GM10266 (cell line): ENCODE data around the gene TMEM59L.

Source experiments
- DNase-seq: peaks from one replicate; pipeline ENCODE4 v3.0.0; 2012; ENCODE audit errors: extremely low spot score
- CTCF ChIP-seq: IDR thresholded peaks from 2 replicates; pipeline ENCODE4 v1.5.1; 2012; ENCODE audit warnings: mild to moderate bottlenecking, low read depth; ENCODE audit not compliant: control insufficient read depth, insufficient read depth; ENCODE audit errors: missing control alignments

The TMEM59L gene

GRCh38 chr19:18659281-18660050 lies 46.8 kb downstream of the TMEM59L start:
- TF ChIP-seq CTCF = no peak
- DNase-seq = peak; percentile 74

DNA sequence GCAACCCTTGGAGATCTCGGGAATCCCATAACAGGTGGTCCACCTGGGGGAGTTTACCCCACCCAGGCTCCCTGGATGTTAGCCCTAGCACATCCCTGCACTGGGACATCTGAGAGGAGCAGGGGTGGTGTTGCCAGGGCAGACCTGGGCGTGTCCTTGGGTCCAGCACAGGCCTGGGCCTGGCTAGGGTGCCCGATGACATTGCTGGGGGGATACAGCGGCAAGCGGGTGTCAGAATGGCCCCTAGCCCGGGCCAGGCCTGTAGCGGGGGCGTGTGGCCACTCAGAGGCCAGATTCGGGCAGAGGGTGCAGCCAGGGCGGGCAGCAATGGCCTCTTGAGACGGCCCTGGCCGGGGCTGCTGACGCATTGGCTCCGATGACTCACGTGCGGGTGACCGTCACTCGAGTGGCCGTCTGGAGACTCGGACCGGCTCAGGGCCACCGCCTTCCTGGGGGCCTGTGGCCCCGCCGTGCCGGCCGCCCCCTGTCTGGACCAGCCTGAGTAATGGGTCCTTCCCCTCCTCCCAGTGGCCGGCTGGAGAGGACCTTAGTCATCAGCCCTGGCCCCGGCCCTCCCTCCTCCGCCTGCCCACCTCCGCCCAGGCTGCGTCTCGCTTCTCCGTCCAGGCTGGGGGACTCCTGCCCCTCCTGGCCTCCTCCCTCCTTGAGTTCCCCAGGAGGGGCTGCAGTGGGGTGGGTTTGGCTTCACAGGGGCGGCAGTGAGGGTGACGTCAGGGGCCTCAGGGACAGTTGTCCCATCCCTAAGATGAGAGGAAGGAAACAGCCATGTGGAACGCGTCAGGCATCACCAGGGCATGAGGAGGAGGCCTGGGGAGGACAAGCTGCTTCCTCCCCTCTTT lies 47.6 kb downstream of the TMEM59L start:
- no peak for DNase-seq
- TF ChIP-seq CTCF = no peak

- TF ChIP-seq CTCF = no peak
- no peak for DNase-seq
These were observed 48.4 kb downstream of the TMEM59L start for GRCh38 chr19:18660939-18661670.

DNA sequence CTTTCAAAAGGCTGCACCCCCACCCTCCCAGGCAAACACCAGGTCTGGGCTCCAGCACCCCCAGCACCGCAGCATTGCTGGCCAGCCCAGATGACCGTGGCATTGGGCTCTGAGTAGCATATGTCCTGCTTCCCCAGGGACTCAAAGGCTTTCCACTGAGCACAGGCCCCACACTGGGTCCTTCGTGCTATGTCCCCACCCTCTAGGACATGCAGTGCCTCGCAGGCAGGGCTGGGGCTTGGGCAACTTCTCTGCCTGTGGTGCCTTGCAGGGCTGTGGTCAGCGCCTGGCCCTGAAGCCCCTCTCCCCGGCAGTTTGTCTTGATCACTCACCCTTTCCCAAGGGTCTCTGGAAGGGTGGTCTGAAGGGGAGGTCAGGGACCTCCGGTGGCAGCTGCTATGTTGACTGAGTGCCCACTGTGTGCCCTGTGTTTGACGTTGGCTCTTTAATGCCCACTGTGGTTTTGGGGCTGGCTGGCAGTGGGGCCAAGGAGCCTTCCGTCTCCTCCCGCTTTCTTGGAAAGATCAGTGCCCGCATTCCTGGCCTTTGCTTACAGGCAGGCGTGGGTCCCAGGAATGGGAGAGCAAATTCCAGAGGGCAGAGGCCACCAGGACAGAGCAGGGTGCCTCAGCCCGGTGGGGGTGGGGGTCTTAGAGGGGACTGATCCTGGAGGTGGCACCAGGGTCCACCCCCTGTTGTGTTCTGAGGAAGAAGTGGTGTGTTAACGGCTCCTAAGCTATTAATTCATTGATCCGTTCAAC lies 50.5 kb downstream of the TMEM59L start:
- DNase-seq = no peak
- TF ChIP-seq CTCF = no peak

GRCh38 chr19:18663940-18664530 lies 51.4 kb downstream of the TMEM59L start:
- TF ChIP-seq CTCF = no peak
- no peak for DNase-seq

DNA sequence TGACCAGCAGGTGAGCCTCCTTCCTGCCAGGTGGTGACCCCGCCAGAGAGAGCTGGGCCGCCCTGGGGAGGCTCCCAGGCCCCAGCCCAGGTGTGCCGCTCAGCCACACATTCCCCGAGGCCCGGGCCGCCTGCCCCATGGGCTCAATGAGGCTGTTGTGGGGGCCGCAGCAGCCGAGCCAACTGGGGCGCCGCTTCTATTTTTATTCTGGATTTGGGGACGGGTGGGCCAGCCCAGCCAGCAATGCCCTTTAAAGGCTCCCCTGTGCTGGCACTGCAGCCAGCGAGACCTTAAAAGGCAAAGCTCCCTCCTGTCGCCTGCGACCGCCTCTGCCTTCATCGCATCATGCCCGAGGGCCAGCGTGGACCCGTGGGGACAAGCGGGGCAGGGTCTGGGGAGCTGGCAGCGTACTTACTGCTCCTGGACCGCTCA lies 53.1 kb downstream of the TMEM59L start:
- TF ChIP-seq CTCF = no peak
- DNase-seq = no peak
